Skin epidermis (tissue), 12 donors: ENCODE data around the gene CCL25.
A peak's percentile ranks its signal among the peaks of the same experiment; 100 is the strongest.

ENCODE experiments used
- H3K27ac ChIP-seq, 21 experiments: fragments of 200-600 bp; sonication (generic) in 11 of 21; one replicate each; pipeline ENCODE4 v1.5.0; 2020; ENCODE audit warnings: mild to moderate bottlenecking in 3 of 21, inconsistent platforms in 2 of 21, moderate library complexity in 2 of 21
- H3K4me3 ChIP-seq, 7 experiments: fragments of 200-600 bp; sonication (generic) in 2 of 7; one replicate each; pipeline ENCODE4 v1.5.0; 2020; ENCODE audit warnings: inconsistent platforms in 2 of 7, mild to moderate bottlenecking in 2 of 7, moderate library complexity in 1 of 7

CCL25 gene

GRCh38 chr19:8042900-8043299, 9.7 kb upstream of the CCL25 start:
- H3K4me3 ChIP-seq: no peak overlapping the region
- no peak overlapping the region for H3K27ac ChIP-seq

GRCh38 chr19:8044018-8044417, 8.5 kb upstream of the CCL25 start:
- no peak overlapping the region for H3K4me3 ChIP-seq
- no peak overlapping the region for H3K27ac ChIP-seq

GRCh38 chr19:8045872-8046568, 6.5 kb upstream of the CCL25 start:
- H3K4me3 ChIP-seq: no peak overlapping the region
- no peak overlapping the region for H3K27ac ChIP-seq

GRCh38 chr19:8046569-8047165, 5.9 kb upstream of the CCL25 start:
- H3K27ac ChIP-seq: no peak overlapping the region
- no peak overlapping the region for H3K4me3 ChIP-seq

GRCh38 chr19:8050274-8051096, 2.1 kb upstream of the CCL25 start:
- peak overlapping the region in 3 of 7 experiments; percentile 1 to 29 (median 17) for H3K4me3 ChIP-seq

GRCh38 chr19:8054169-8054568, 1.6 kb downstream of the CCL25 start:
- no peak overlapping the region for H3K4me3 ChIP-seq
- H3K27ac ChIP-seq: no peak overlapping the region

More at GRCh38 chr19:8050274-8051096, 2.1 kb upstream of the CCL25 start:
- H3K27ac ChIP-seq: no peak overlapping the region

- Histone ChIP-seq H3K27ac (no peak overlapping the region), H3K4me3 (no peak overlapping the region)
Measured at GRCh38 chr19:8056533-8056932, 4.0 kb downstream of the CCL25 start.

- Histone ChIP-seq H3K27ac (no peak overlapping the region), H3K4me3 (no peak overlapping the region)
Measured at GRCh38 chr19:8057545-8058270, 5.1 kb downstream of the CCL25 start.

- Histone ChIP-seq H3K27ac (no peak overlapping the region), H3K4me3 (no peak overlapping the region)
Measured at GRCh38 chr19:8064911-8065874, 12.6 kb downstream of the CCL25 start.

- H3K4me3 ChIP-seq: no peak overlapping the region
- no peak overlapping the region for H3K27ac ChIP-seq
Measured at GRCh38 chr19:8065875-8066261, 13.3 kb downstream of the CCL25 start.

- Histone ChIP-seq H3K27ac (no peak overlapping the region), H3K4me3 (no peak overlapping the region)
Measured at GRCh38 chr19:8069096-8069973, 16.8 kb downstream of the CCL25 start.

- no peak overlapping the region for H3K27ac ChIP-seq
- no peak overlapping the region for H3K4me3 ChIP-seq
Measured at GRCh38 chr19:8071912-8072311, 19.4 kb downstream of the CCL25 start.

- no peak overlapping the region for H3K4me3 ChIP-seq
- no peak overlapping the region for H3K27ac ChIP-seq
Measured at GRCh38 chr19:8074501-8074900, 21.9 kb downstream of the CCL25 start.

GRCh38 chr19:8075158-8076074, 22.9 kb downstream of the CCL25 start:
- H3K27ac ChIP-seq: no peak overlapping the region

GRCh38 chr19:8079988-8080387, 27.4 kb downstream of the CCL25 start:
- Histone ChIP-seq H3K4me3 (no peak overlapping the region), H3K27ac (no peak overlapping the region)

More at GRCh38 chr19:8075158-8076074, 22.9 kb downstream of the CCL25 start:
- no peak overlapping the region for H3K4me3 ChIP-seq

GRCh38 chr19:8080832-8081231, 28.3 kb downstream of the CCL25 start:
- Histone ChIP-seq H3K27ac (no peak overlapping the region), H3K4me3 (no peak overlapping the region)
